Kidney epithelial cell (primary cell): ENCODE results near the gene PACS1. TPM values are rescaled to one million over a fixed set of nuclear protein-coding genes. Genes with fewer than 3 reads are reported as not detected.

Experiments used
- DNase-seq: peaks from one replicate; pipeline ENCODE4 v3.0.0-alpha.2; 2010; ENCODE audit warnings: low read depth
- H3K27me3 ChIP-seq: 2 replicates; pipeline ENCODE4 v1.6.0; 2011; ENCODE audit warnings: low read length; ENCODE audit not compliant: control insufficient read depth, insufficient read depth
- H3K36me3 ChIP-seq: 2 replicates; pipeline ENCODE4 v1.5.1; 2011; ENCODE audit warnings: low read length; ENCODE audit not compliant: control insufficient read depth, insufficient read depth
- H3K4me3 ChIP-seq: 2 replicates; pipeline ENCODE4 v1.5.1; 2011; ENCODE audit warnings: low read depth, mild to moderate bottlenecking, control low read depth, low read length
- CTCF ChIP-seq: IDR thresholded peaks from 2 replicates; pipeline ENCODE4 v1.5.1; 2011; ENCODE audit warnings: mild to moderate bottlenecking, moderate library complexity, low read length, control low read depth, inconsistent platforms; ENCODE audit not compliant: insufficient read depth, poor library complexity, severe bottlenecking
- total RNA-seq: library from RNA; depleted of rRNA; stranded (reverse); fragments of >200 nt; gene quantifications from 2 replicates; pipeline ENCODE4 v1.2.3, GENCODE V29; 2015

PACS1 gene
- total RNA-seq, 1 donor from 2014 or later: 29.4 TPM

- H3K27me3 ChIP-seq: no peaks in the 10 kb centered on the region
- no peak for TF ChIP-seq CTCF
These were observed 157.6 kb downstream of the PACS1 start for GRCh38 chr11:66227700-66228099.

DNA sequence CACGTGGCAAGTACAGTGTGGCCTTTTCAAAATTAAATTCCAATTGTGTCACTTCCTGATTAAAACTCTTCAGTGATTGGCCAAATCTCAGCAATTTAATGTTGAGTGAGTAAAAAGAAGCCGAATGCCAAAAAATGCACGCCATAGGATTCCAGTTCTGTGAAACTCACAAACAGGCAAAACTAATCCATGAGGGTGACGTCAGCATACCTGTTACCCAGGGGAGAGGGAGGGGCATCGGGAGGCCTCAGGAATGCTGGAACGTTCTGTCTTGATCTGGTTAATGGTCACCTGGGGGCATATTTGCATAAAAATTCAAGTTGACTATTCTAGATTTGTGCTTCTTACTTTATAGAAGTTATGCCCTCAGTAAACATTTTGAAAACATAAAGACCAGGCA lies 158.4 kb downstream of the PACS1 start:
- no peak for TF ChIP-seq CTCF
- H3K27me3 ChIP-seq: no peaks in the 10 kb centered on the region
- no peak overlapping the region for H3K4me3 ChIP-seq
- H3K36me3 ChIP-seq: peaks cover 2% of the 10 kb centered on the region
- DNase-seq: no peak

More at GRCh38 chr11:66227700-66228099, 157.6 kb downstream of the PACS1 start:
- Histone ChIP-seq H3K36me3 (peaks cover 2% of the 10 kb centered on the region), H3K4me3 (no peak overlapping the region)
- DNase-seq: no peak

DNA sequence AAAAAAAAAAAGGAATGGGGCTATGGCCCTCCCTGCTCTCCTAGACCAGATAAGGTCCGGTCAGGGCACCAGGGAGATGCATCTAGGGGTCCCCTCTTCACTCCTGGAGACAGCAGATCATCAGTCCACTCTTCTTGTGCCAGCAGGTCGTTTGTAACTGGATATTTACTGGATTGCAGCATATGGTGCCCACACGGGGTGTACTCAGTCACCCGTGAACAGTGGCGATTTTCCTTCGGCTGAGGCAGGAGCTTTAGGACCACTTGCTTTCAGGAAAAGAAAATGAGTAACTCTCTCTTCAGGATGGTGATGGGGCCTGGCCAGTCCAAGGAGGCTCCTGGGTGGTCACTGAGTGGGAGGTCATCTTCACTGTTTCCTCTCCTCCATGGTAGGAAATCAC lies 160.1 kb downstream of the PACS1 start:
- TF ChIP-seq CTCF: no peak
- DNase-seq: no peak
- no peak overlapping the region for H3K4me3 ChIP-seq
- no peaks in the 10 kb centered on the region for H3K36me3 ChIP-seq
- H3K27me3 ChIP-seq: no peaks in the 10 kb centered on the region

- DNase-seq: no peak
- no peaks in the 10 kb centered on the region for H3K27me3 ChIP-seq
- TF ChIP-seq CTCF: no peak
- H3K36me3 ChIP-seq: no peaks in the 10 kb centered on the region
- no peak overlapping the region for H3K4me3 ChIP-seq
These were observed 160.9 kb downstream of the PACS1 start for GRCh38 chr11:66230978-66231377.

GRCh38 chr11:66231561-66231960 lies 161.5 kb downstream of the PACS1 start:
- no peak overlapping the region for H3K4me3 ChIP-seq
- H3K36me3 ChIP-seq: no peaks in the 10 kb centered on the region
- no peaks in the 10 kb centered on the region for H3K27me3 ChIP-seq
- DNase-seq: no peak
- no peak for TF ChIP-seq CTCF

DNA sequence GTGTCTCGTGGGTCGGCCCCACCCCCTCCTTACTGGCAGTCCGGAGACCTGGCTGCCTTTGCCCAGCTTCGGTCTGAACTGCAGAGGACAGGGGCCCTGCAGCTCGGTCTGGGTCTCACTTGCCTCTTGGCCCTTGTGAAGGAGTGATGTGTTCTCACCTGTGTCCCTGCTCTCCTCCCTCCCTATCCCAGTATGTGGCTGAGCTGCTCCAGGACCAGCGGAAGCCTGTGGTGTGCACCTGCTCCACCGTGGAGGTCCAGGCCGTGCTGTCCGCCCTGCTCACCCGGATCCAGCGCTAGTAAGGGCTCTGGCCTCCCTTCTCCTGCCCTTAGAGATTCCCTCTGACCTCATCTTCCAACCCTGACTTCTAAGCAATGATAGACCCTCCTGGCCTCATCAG lies 162.7 kb downstream of the PACS1 start:
- Histone ChIP-seq H3K27me3 (no peaks in the 10 kb centered on the region), H3K4me3 (no peak overlapping the region), H3K36me3 (no peaks in the 10 kb centered on the region)
- TF ChIP-seq CTCF: no peak
- DNase-seq: no peak
